GM12878 (cell line): Measurements from ENCODE around the gene GNPTG. TPM values are rescaled to one million over a fixed set of nuclear protein-coding genes. Genes with fewer than 3 reads are reported as not detected.

ENCODE experiments used
- ATAC-seq: fragments of 200-7000 bp; cut with Tn5 transposase; 3 replicates; pipeline ENCODE4 v1.9.1; 2020; ENCODE audit warnings: mild to moderate bottlenecking, moderate library complexity
- BruUV-seq: library from RNA; stranded (reverse); fragments of 400-500 nt; replicated peaks from 2 replicates; lab custom pipeline; 2021; lab: Mats Ljungman, UMichigan
- CTCF ChIA-PET: fragments of 300-600 bp; sonication (Branson Sonifier 250); formaldehyde crosslinking; extraction: SDS; loops from one replicate; lab custom pipeline; 2021; ENCODE audit warnings: inconsistent platforms; lab: Yijun Ruan, JAX
- POLR2A ChIA-PET: fragments of 350-600 bp; formaldehyde crosslinking; extraction: SDS; loops from one replicate; lab custom pipeline; 2021; ENCODE audit warnings: inconsistent platforms; lab: Charles Lee
- RAD21 ChIA-PET: fragments of 300-600 bp; sonication (Branson Sonifier 250); formaldehyde crosslinking; loops from one replicate; lab custom pipeline; 2023; ENCODE audit warnings: antibody characterized with exemption; ENCODE audit not compliant: unreplicated experiment; lab: Charles Lee
- SMC1A ChIA-PET: fragments of 300-600 bp; sonication (Branson Sonifier 250); formaldehyde crosslinking; loops from one replicate; lab custom pipeline; 2023; ENCODE audit not compliant: unreplicated experiment, uncharacterized antibody; lab: Charles Lee
- DNase-seq: peaks from one replicate; pipeline ENCODE4 v3.0.0-alpha.2; 2011; ENCODE audit warnings: low read depth, low spot score
- FAIRE-seq: peaks from 3 replicates; lab custom pipeline; 2011; peaks lifted over from hg19 to GRCh38; lab: Jason Lieb, UNC
- H2AFZ ChIP-seq: 2 replicates; pipeline ENCODE4 v1.6.0; 2011; ENCODE audit warnings: low read depth, low read length, control low read depth; ENCODE audit not compliant: control insufficient read depth
- H3K27ac ChIP-seq: 2 replicates; pipeline ENCODE4 v1.5.1; 2011; ENCODE audit warnings: control low read depth; ENCODE audit not compliant: control insufficient read depth, insufficient read depth
- H3K27me3 ChIP-seq, 2 experiments: replicated peaks in 1 of 2; 2 replicates each; pipeline versions ENCODE4 v1.6.0 to v1.6.1; 2011; ENCODE audit warnings: low read length in 1 of 2; ENCODE audit not compliant: control insufficient read depth in 2 of 2, insufficient read depth in 2 of 2
- H3K36me3 ChIP-seq, 2 experiments: 2 replicates each; pipeline ENCODE4 v1.5.1; 2011; ENCODE audit warnings: low read length in 1 of 2; ENCODE audit not compliant: control insufficient read depth in 2 of 2, insufficient read depth in 2 of 2
- H3K4me1 ChIP-seq: 2 replicates; pipeline ENCODE4 v1.6.1; 2011; ENCODE audit warnings: mild to moderate bottlenecking, low read length, moderate library complexity, mixed read lengths; ENCODE audit not compliant: control insufficient read depth, insufficient read depth
- H3K4me2 ChIP-seq: 2 replicates; pipeline ENCODE4 v1.6.0; 2011; ENCODE audit warnings: control low read depth; ENCODE audit not compliant: control insufficient read depth, insufficient read depth
- H3K4me3 ChIP-seq: fragments of 200-600 bp; sonication (generic); 2 replicates; pipeline ENCODE4 v1.5.1; 2016
- H3K79me2 ChIP-seq: 2 replicates; pipeline ENCODE4 v1.6.0; 2011; ENCODE audit warnings: low read length; ENCODE audit not compliant: control insufficient read depth, insufficient read depth
- H3K9ac ChIP-seq: 2 replicates; pipeline ENCODE4 v1.8.0; 2011; ENCODE audit warnings: low read length, control low read depth, mixed read lengths; ENCODE audit not compliant: control insufficient read depth, insufficient read depth
- H3K9me3 ChIP-seq: replicated peaks from 3 replicates; pipeline ENCODE4 v1.5.1; 2011; ENCODE audit warnings: mild to moderate bottlenecking, low read length; ENCODE audit not compliant: control insufficient read depth, insufficient read depth
- H4K20me1 ChIP-seq: 2 replicates; pipeline ENCODE4 v1.6.0; 2011; ENCODE audit not compliant: control insufficient read depth, insufficient read depth
- ATF7 ChIP-seq: fragments of 450-650 bp; IDR thresholded peaks from 2 replicates; pipeline ENCODE4 v1.6.1; 2016; ENCODE audit warnings: low read depth, mild to moderate bottlenecking
- E2F8 ChIP-seq: fragments of 450-650 bp; IDR thresholded peaks from 2 replicates; pipeline ENCODE4 v1.6.1; 2018; ENCODE audit warnings: mild to moderate bottlenecking, low read depth, moderate library complexity; ENCODE audit not compliant: partially characterized antibody
- ELK1 ChIP-seq: IDR thresholded peaks from 2 replicates; pipeline ENCODE4 v1.6.1; 2012; ENCODE audit warnings: low read depth, low read length, improper control_type of control experiment
- GATAD2B ChIP-seq: fragments of 450-650 bp; conservative IDR thresholded peaks from 2 replicates; pipeline ENCODE4 v1.6.1; 2017; ENCODE audit warnings: low read depth, mild to moderate bottlenecking, moderate library complexity
- HDAC6 ChIP-seq: fragments of 200-600 bp; sonication (generic); IDR thresholded peaks from one replicate; pipeline ENCODE4 v1.8.0; 2017; ENCODE audit warnings: antibody characterized with exemption; ENCODE audit not compliant: unreplicated experiment
- IKZF2 ChIP-seq, 2 experiments: fragments of 450-650 bp; IDR thresholded peaks; 2 replicates each; pipeline ENCODE4 v1.6.1; 2017; ENCODE audit warnings: mild to moderate bottlenecking in 2 of 2, moderate library complexity in 2 of 2
- POLR2A ChIP-seq: IDR thresholded peaks from 2 replicates; pipeline ENCODE4 v1.6.1; 2011; ENCODE audit warnings: low read depth, mild to moderate bottlenecking, low read length
- POLR2AphosphoS2 ChIP-seq: IDR thresholded peaks from 2 replicates; pipeline ENCODE4 v1.6.1; 2011; ENCODE audit warnings: low read depth, mild to moderate bottlenecking, low read length, improper control_type of control experiment, moderate library complexity
- SIN3A ChIP-seq: IDR thresholded peaks from 2 replicates; pipeline ENCODE4 v1.6.1; 2012; ENCODE audit warnings: low read depth, low read length, improper control_type of control experiment
- SIX5 ChIP-seq: IDR thresholded peaks from 2 replicates; pipeline ENCODE4 v1.6.1; 2011; ENCODE audit warnings: mild to moderate bottlenecking, low read depth, low read length, moderate library complexity; ENCODE audit not compliant: severe bottlenecking
- SMAD1 ChIP-seq: fragments of 450-650 bp; IDR thresholded peaks from 2 replicates; pipeline ENCODE4 v1.6.1; 2018; ENCODE audit warnings: mild to moderate bottlenecking, low read depth; ENCODE audit not compliant: partially characterized antibody
- SP1 ChIP-seq: IDR thresholded peaks from one replicate; pipeline ENCODE4 v1.6.1; 2011; ENCODE audit warnings: low read depth, low read length
- SUZ12 ChIP-seq: fragments of 200-600 bp; sonication (generic); IDR thresholded peaks from one replicate; pipeline ENCODE4 v1.6.1; 2018; ENCODE audit warnings: antibody characterized with exemption, mild to moderate bottlenecking; ENCODE audit not compliant: unreplicated experiment
- TCF7 ChIP-seq: IDR thresholded peaks from 2 replicates; pipeline ENCODE4 v1.6.1; 2014; ENCODE audit warnings: antibody characterized with exemption, borderline replicate concordance
- ZNF24 ChIP-seq: fragments of 450-650 bp; IDR thresholded peaks from 2 replicates; pipeline ENCODE4 v1.6.1; 2017; ENCODE audit warnings: antibody characterized with exemption, mild to moderate bottlenecking
- ZNF622 ChIP-seq: fragments of 450-650 bp; IDR thresholded peaks from 2 replicates; pipeline ENCODE4 v1.6.1; 2017; ENCODE audit warnings: mild to moderate bottlenecking, inconsistent platforms
- ZNF687 ChIP-seq: fragments of 450-650 bp; IDR thresholded peaks from 2 replicates; pipeline ENCODE4 v1.6.1; 2017; ENCODE audit warnings: mild to moderate bottlenecking, moderate library complexity
- WGBS: methylation state at CpG from one replicate; pipeline ENCODE4 v1.1.6; 2016; ENCODE audit warnings: low lambda C conversion rate; ENCODE audit not compliant: insufficient replicate concordance, insufficient coverage; ENCODE audit errors: missing lambda C conversion rate; 5-methylcytosine and 5-hydroxymethylcytosine counted together
- in situ Hi-C: fragments of 300-500 bp; cut with MboI; formaldehyde crosslinking; loops from 9 replicates; pipeline ENCODE4 v1.14.3; 2018; ENCODE audit warnings: mixed read lengths
- intact Hi-C: fragments of 100-400 bp; cut with micrococcal nuclease; formaldehyde crosslinking; loops from one replicate; pipeline ENCODE4 v1.14.2; 2022; ENCODE audit not compliant: unreplicated experiment
- polyA plus RNA-seq, 11 experiments: library from polyadenylated mRNA; depleted of rRNA in 4 of 11; unstranded in 6 of 11; stranded (reverse) in 5 of 11; fragments of >200 nt; fragmentation: Nextera tagmentation in 4 of 11; fragmentation: Illumina TruSeq in 1 of 11; extraction: Ambion mirVana in 4 of 11; extraction: Trizol in 1 of 11; gene quantifications; 1 replicate in 1 of 11; 2 replicates in 10 of 11; pipeline versions ENCODE4 v1.2.1 to v1.2.3, GENCODE V29; 2011 to 2016; ENCODE audit warnings: inconsistent platforms in 2 of 11, missing spikeins in 2 of 11, low read depth in 1 of 11
- total RNA-seq, 4 experiments: library from RNA; depleted of rRNA in 3 of 4; stranded (reverse); fragments of >200 nt in 3 of 4; fragmentation: Illumina TruSeq in 1 of 4; extraction: Trizol in 1 of 4; gene quantifications; 2 replicates each; pipeline versions ENCODE4 v1.2.1 to v1.2.3, GENCODE V29; 2013 to 2021

Gene GNPTG
- total and polyA plus RNA-seq, 10 of the 15 experiments (the other 5 are each of a cell fraction or from before 2014, with no cell fraction given) = 0.80 to 32.6 (median 20.9) TPM

GRCh38 chr16:1367486-1368174 is 15.9 kb downstream of the GNPTG start:
- H3K27me3 ChIP-seq = no peaks in the 10 kb centered on the region
- no peak for FAIRE-seq
- H3K27ac ChIP-seq = no peak overlapping the region
- no peaks in the 10 kb centered on the region for H3K9me3 ChIP-seq
- no peak overlapping the region for H3K4me3 ChIP-seq
- RAD21 ChIA-PET = no interaction called here
- no peak for ATAC-seq
- no peak overlapping the region for H2AFZ ChIP-seq
- BruUV-seq = no TSS peak
- no peaks in the 10 kb centered on the region for H3K4me1 ChIP-seq
- in situ Hi-C loops (no loop called here), intact Hi-C loops (no loop called here)
- SMC1A ChIA-PET = no interaction called here
- no peaks in the 10 kb centered on the region for H3K79me2 ChIP-seq
- no peak overlapping the region for H3K4me2 ChIP-seq
- no peaks in the 10 kb centered on the region for H4K20me1 ChIP-seq
- H3K36me3 ChIP-seq = peaks cover 10 to 21% of the 10 kb centered on the region in 2 experiments; a peak in 3 of 4 replicates
- CTCF ChIA-PET = interaction anchor here (0.6 to 1.8 kb wide), 2 partner anchors 11 to 1007 kb away, joined by 3 to 5 read pairs; no protein-coding TSS in a partner anchor
- WGBS = 94% methylated on average over 14 of the region's 27 CpGs
- POLR2A ChIA-PET = interaction anchor here (0.6 kb wide), 1 partner anchor 1223 kb away, joined by 3 read pairs; no protein-coding TSS in a partner anchor
- no peak for DNase-seq
- no peak overlapping the region for H3K9ac ChIP-seq
- TF ChIP-seq SIX5 (no peak), ATF7 (no peak), IKZF2 (IDR thresholded peaks at IDR 0.05) (no peak), SMAD1 (no peak), SP1 (no peak), TCF7 (no peak), POLR2AphosphoS2 (no peak), SUZ12 (no peak), POLR2A (no peak), ZNF24 (no peak), E2F8 (no peak), GATAD2B (no peak), HDAC6 (no peak), SIN3A (no peak), ZNF622 (no peak), ZNF687 (no peak), ELK1 (no peak)
